ENCODE data around the gene GRAMD4. TPM values are rescaled to one million over a fixed set of nuclear protein-coding genes. Genes with fewer than 3 reads are reported as not detected.

Gene GRAMD4
- polyA plus RNA-seq, 10 donors = 13.0 to 22.2 (median 14.4) TPM

DNA sequence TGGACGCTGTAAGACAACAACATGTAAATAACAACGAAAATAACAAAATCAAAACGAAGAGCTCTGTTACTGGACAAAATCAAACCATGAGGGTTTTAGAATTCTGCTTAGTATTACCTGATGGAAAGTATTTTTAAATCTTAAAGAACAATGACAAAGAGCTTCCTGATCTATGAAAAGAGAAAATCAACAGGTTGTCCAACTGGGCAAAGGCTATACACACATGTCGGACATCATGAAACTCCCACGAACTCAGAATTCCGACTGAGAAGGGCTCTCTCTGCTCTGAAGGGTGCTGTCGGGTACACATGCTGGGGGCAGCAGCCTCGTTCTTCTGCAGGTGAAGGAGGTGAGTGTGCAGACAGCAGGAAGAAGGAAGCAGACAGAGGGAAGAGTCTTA, 92.1 kb downstream of the GRAMD4 start:
- DNase-seq = no peak

DNA sequence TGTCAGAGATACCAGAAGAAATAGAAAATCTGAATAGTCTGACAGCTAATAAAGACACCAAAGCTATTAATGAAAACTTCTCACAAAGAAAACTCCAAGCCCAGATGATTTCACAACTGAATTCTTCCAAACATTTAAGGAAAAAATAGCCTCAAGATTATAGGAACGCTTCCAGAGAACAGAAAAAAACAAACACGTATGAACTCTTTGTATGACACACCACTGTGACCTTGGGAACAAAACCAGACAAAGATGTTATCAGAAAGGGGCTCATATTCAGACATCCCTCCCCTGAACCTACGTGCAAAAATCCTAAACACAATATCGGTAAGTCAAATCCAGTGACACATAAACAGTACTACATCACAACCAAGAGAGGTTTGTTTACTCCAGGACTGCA, 94.4 kb downstream of the GRAMD4 start:
- no peak for DNase-seq

DNA sequence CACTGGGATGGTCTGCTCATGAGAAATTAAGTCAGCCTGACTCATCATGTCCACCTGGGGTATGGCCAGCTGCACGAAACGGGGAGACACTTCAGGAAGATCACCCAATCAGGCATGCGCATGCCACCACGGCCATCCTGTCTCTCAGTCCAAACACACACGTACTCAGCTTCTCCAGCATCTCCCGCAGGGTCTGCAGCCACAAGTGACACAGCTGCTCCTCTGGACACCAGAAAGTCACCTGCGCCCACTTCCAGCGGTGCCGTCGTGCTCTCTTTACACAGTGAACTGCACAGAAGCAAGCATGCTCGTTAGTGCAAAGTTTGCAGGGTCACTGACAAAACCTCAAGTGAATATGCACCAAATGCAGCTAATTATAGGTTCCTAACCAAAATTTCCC, 99.7 kb downstream of the GRAMD4 start:
- no peak for DNase-seq

DNA sequence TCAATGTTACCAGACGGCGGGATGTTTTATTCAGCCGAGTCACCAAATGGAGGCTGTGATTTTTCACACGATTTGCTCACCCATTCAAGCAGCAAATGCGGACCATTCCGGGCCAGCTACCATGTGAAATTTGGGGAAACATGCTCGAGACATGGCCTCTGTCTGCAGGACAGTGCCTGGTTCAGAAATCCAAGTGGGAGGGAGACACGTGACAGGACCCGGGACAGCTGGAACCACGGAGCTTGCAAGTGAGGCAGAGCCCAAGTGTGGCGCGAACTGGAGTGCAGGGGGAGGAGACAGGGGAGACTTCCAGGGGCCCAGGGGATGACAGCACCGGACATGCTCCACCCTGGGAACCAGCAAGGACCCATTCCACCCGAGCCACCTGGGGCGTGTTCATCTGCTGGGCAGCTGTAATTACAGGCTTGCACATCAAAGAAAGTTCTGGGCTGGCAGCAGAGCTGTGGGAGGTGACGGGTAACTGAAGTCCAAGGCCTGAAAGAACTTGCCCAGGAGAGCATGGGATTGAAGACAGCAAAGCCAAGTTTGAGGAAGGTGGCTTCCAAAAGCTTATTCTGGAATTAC, 101.4 kb downstream of the GRAMD4 start:
- DNase-seq = no peak

DNA sequence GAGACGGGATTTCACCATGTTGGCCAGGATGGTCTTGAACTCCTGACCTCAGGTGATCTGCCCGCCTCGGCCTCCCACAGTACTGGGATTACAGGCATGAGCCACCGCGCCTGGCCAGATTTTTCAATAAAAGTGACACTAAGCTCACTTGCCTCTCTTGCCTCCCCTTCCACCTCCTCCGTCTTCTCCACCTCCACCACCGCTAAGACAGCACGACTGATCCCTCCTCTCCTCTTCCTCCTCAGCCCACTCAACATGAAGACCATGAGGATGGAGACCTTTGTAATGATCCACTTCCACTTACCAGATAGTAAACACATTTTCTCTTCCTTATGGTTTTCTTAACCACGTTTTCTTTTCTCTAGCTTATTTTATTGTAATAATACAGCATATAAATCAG, 103.7 kb downstream of the GRAMD4 start:
- no peak for DNase-seq

DNA sequence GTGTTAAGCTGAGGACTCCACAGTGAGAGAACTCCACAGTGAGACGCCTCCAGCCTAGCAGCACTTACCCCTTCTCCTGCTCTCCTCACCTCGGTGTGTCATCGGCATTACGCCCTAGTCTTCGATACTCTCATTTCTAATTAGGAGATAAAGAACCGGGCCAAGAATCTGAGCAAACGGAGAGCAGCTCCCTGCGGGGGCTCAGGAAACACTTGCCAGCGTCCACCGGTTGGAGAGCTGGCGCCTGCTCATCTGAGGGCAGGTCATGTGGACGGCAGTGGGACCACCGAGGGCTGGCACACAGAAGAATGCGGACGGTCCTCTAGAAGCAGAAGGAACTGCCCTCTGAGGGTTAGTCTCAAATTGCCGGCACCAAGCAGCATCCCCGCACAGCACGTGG, 104.9 kb downstream of the GRAMD4 start:
- no peak for DNase-seq

DNA sequence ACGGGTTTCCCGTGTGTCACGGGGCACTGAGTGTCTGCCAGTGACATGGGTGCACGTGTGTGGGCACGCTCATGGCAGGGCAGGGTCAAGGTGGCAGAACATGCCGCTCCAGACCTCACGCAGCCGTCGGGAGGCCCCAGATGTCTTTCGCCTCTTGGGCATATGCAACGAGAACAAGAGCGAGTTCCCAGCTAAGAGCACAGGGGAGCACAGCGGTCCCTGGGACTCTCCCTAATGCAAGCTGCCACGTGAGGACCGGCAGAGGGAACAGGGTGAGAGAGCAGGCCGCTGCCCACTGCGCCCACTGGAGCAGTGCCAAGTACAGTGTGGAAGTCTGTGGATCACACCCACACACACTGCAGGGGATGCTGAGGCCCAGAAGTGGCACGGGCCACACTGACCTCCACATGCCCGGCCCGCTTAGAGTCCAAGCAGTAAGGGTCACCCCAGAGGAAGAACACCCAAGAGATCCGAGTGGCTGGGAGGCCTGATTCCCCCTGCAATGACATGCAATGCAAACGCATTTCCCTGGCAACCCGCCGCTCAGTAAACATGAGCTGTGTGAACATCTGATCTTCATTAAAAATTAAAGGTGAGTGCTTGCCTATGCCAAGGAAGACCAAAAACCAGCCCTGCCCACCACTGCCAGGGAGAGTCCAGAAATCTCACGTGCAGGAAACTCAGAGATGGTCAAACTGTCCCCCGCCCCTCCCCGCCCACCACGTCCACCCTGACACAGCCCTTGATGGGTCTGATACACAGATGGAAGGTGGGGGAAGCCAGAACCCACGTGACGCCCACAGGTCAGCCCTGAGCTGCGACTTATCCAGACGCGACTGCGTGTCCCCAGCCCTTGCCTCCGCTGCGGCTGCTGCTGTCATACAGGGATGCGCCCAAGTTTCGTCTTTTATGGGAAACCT, 106.1 kb downstream of the GRAMD4 start:
- DNase-seq = no peak

DNA sequence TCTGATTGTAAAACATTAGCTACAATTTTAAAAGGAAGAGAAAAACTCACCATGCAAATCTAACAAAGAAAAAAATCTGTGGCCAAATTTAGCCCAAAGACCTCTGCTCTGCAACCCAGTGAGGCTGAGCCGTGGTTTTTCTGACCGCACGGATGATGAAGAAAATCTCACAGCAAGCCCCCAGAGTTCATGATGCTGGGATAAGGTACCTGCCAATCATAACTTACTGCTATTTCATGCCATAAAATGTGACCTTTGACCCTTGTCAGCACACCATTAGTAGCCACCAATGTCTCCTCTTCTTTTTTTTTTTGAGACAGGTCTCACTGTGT, 106.8 kb downstream of the GRAMD4 start:
- no peak for DNase-seq

DNA sequence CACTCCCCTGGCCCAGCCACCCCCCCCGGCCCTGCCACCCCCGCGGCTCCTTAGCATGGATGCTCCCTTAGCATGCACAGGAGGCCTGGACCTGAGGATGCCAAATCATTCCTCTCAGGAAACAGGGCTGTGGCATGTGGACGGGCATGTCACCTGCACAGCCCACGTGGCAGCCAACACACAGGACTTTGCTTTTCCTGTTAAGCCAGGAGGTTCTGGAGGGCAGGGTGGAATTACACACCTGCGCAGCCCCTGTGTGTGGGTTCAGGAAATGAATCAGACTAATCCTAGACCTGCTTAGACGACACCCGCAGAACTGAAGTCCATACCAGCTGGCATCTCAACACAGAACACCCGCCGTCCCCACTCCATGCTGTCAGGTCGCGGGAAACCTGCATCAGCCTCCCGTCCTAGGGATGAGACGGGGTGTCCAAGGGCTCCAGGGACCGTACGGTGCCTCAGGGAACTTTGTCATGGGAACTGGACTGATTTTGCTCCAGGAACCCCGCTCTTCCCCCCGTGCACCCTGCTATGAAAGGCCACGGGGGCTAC, 107.7 kb downstream of the GRAMD4 start:
- no peak for DNase-seq

DNA sequence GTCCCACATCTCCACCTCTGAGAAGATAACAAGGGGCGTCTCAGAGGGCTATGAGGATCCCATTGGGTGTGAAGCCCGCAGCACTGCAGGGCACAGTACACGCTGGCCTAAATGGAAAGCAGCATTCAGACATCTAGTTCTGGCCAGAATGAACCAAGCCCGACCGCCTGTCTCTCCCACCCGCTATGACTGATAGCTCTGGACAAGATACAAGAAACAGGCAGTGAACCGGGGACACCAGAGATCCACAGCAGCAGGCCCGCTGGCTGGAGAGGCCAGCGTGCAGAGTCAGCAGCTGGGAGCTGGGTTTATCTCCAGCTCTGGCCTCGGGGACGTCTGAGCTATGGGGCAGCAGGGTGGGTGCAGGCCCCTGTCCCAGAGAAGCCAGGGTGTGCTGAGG, 108.3 kb downstream of the GRAMD4 start:
- DNase-seq = no peak

Other genes starting within 250 kb of the GRAMD4 start
- gene CELSR1, start 82.8 kb upstream of the GRAMD4 start, polyA plus RNA-seq (ENCODE audit: insufficient read length in 10 of 10) = 1 to 10 TPM; 1.7 to 9.8 (median 3.3) TPM
- gene CERK, start 117.9 kb downstream of the GRAMD4 start, polyA plus RNA-seq (ENCODE audit: insufficient read length in 10 of 10) = 10 to 100 TPM; 16.0 to 31.2 (median 22.0) TPM
- 10 to 100 TPM; 10.6 to 14.9 (median 13.4) TPM for gene TBC1D22A, start 142.3 kb downstream of the GRAMD4 start, polyA plus RNA-seq (ENCODE audit: insufficient read length in 10 of 10)